ENCODE measurements around the gene TMEM151B. TPM values are rescaled to one million over a fixed set of nuclear protein-coding genes. Genes with fewer than 3 reads are reported as not detected.

The TMEM151B gene
- total RNA-seq, 4 donors from 2014 or later: 0.10 to 0.15 TPM; not detected in 2

GRCh38 chr6:44297063-44298038 lies 27.1 kb downstream of the TMEM151B start:
- H3K36me3 ChIP-seq: peaks cover 24% of the 10 kb centered on the region
- peaks cover 48% of the 10 kb centered on the region for H3K27me3 ChIP-seq
- DNase-seq (ENCODE audit: low spot score in 2 of 2): no peak
- no peak overlapping the region for H3K27ac ChIP-seq
- no peaks in the 10 kb centered on the region for H3K9me3 ChIP-seq
- TF ChIP-seq POLR2A (IDR thresholded peaks at IDR 0.05) (no peak), CTCF (IDR thresholded peaks at IDR 0.05) (no peak), EP300 (IDR thresholded peaks at IDR 0.05) (no peak), POLR2AphosphoS5 (IDR thresholded peaks at IDR 0.05) (no peak)
- WGBS: 0% methylated on average over 18 of the region's 86 CpGs
- peaks cover 14% of the 10 kb centered on the region for H3K4me1 ChIP-seq
- peak overlapping the region; percentile 50 for H3K4me3 ChIP-seq

- H3K4me3 ChIP-seq: peak overlapping the region; percentile 50
- WGBS: 38% methylated on average over 17 of the region's 20 CpGs
Observed at GRCh38 chr6:44298055-44298803, 28.0 kb downstream of the TMEM151B start.

DNA sequence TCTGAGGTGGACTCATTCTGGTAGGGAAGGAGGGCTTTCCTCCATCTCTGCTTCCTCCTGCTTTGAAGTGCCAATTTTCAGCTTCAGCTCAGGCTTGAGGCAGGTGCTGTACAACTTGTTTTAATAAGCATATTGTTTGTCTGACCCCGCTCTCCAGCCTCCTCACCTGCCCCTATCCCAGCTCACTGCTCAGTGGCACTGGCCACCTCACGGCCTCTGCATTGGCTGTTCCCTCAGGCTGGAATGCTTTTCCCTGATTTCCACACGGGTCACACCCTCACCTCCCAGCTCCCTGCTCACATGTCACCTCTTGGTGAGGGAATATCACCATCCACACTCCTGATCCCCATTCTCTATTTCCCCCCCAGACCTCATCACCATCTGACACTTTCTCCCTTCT lies 28.6 kb downstream of the TMEM151B start:
- Histone ChIP-seq H3K27ac (no peak overlapping the region), H3K9me3 (no peaks in the 10 kb centered on the region), H3K27me3 (peaks cover 37% of the 10 kb centered on the region), H3K4me3 (no peak overlapping the region), H3K36me3 (peaks cover 39% of the 10 kb centered on the region), H3K4me1 (peaks cover 14% of the 10 kb centered on the region)
- DNase-seq (ENCODE audit: low spot score in 2 of 2): no peak
- 77% methylated on average over 3 of the region's 3 CpGs for WGBS
- no peak for TF ChIP-seq POLR2AphosphoS5 (IDR thresholded peaks at IDR 0.05)
- no peak for TF ChIP-seq CTCF (IDR thresholded peaks at IDR 0.05)
- no peak for TF ChIP-seq POLR2A (IDR thresholded peaks at IDR 0.05)
- TF ChIP-seq EP300 (IDR thresholded peaks at IDR 0.05): no peak

More at GRCh38 chr6:44298055-44298803, 28.0 kb downstream of the TMEM151B start:
- no peak for DNase-seq (ENCODE audit: low spot score in 2 of 2)
- peaks cover 14% of the 10 kb centered on the region for H3K4me1 ChIP-seq
- no peaks in the 10 kb centered on the region for H3K9me3 ChIP-seq
- H3K27ac ChIP-seq: no peak overlapping the region
- H3K27me3 ChIP-seq: peaks cover 42% of the 10 kb centered on the region
- TF ChIP-seq CTCF (IDR thresholded peaks at IDR 0.05) (no peak), POLR2A (IDR thresholded peaks at IDR 0.05) (no peak), EP300 (IDR thresholded peaks at IDR 0.05) (no peak), POLR2AphosphoS5 (IDR thresholded peaks at IDR 0.05) (no peak)
- peaks cover 32% of the 10 kb centered on the region for H3K36me3 ChIP-seq

DNA sequence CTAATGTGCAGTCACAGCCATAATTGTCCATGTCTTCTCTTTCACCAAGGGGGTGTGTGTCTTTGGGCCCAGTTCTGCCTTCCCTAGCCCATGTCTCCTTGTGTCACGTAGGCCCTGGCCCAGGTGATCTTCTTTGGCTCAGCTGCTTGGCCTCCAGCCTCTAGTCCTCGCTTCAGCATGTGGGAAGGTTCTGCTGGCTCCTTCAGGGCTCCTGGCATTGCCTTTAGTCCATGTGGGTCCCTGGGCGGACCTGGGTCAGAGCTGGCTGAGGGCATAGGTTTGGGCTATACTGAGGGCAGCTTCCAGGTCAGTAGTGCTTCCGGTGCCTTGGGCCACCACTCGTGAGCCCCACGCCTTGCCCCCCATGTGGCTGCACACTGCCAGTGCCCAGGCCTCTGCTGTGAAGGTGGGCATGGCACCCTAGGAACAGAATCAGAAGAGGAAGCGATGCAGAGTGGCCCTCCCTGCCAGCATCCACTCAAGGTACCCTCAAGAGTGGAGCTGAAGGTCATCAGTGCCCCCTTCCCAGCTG lies 30.1 kb downstream of the TMEM151B start:
- H3K4me3 ChIP-seq: no peak overlapping the region
- H3K4me1 ChIP-seq: peaks cover 14% of the 10 kb centered on the region
- no peak for DNase-seq (ENCODE audit: low spot score in 2 of 2)
- H3K9me3 ChIP-seq: no peaks in the 10 kb centered on the region
- H3K27me3 ChIP-seq: peaks cover 23% of the 10 kb centered on the region
- H3K36me3 ChIP-seq: peaks cover 54% of the 10 kb centered on the region
- WGBS: 40% methylated on average over 2 of the region's 7 CpGs
- H3K27ac ChIP-seq: no peak overlapping the region
- TF ChIP-seq POLR2A (IDR thresholded peaks at IDR 0.05) (no peak), EP300 (IDR thresholded peaks at IDR 0.05) (no peak), POLR2AphosphoS5 (IDR thresholded peaks at IDR 0.05) (no peak), CTCF (IDR thresholded peaks at IDR 0.05) (no peak)
